Progenitor cell of endocrine pancreas (in vitro differentiated cells): ENCODE results near the gene TFF1. TPM values are rescaled to one million over a fixed set of nuclear protein-coding genes. Genes with fewer than 3 reads are reported as not detected.
A peak's percentile ranks its signal among the peaks of the same experiment; 100 is the strongest.

ENCODE experiments used
- DNase-seq: peaks from one replicate; pipeline ENCODE4 v3.0.0; 2021; ENCODE audit warnings: low spot score; ENCODE audit not compliant: unreplicated experiment
- H3K27ac Mint-ChIP-seq: 2 replicates; pipeline ENCODE4 v1.8.0; 2021; ENCODE audit warnings: mild to moderate bottlenecking, moderate library complexity, mixed read lengths
- H3K27me3 Mint-ChIP-seq: 2 replicates; pipeline ENCODE4 v1.8.0; 2021; ENCODE audit warnings: mixed read lengths
- H3K36me3 Mint-ChIP-seq: 2 replicates; pipeline ENCODE4 v1.8.0; 2022; ENCODE audit warnings: mixed read lengths; ENCODE audit not compliant: insufficient read depth
- H3K4me1 Mint-ChIP-seq: 2 replicates; pipeline ENCODE4 v1.8.0; 2021; ENCODE audit warnings: low read depth, mixed read lengths
- H3K4me3 Mint-ChIP-seq: 2 replicates; pipeline ENCODE4 v1.8.0; 2021; ENCODE audit warnings: low read depth, mild to moderate bottlenecking, moderate library complexity, mixed read lengths
- H3K9me3 Mint-ChIP-seq: 2 replicates; pipeline ENCODE4 v1.8.0; 2021; ENCODE audit warnings: low read depth, mixed read lengths
- long read RNA-seq: library from polyadenylated mRNA; unstranded; transcript quantifications from one replicate; pipeline ENCODE4 v2.0.0, GENCODE V29; 2020
- total RNA-seq: library from RNA; stranded (reverse); gene quantifications from 2 replicates; pipeline ENCODE4 v1.2.1, GENCODE V29; 2021
- TF ChIP-seq, protein P1 (sequence below): fragments of 200-600 bp; sonication (generic); IDR thresholded peaks from one replicate; pipeline ENCODE4 v1.5.0; 2021; ENCODE audit warnings: antibody characterized with exemption, mild to moderate bottlenecking; ENCODE audit not compliant: unreplicated experiment

The TFF1 gene
- total RNA-seq = 0.77 TPM in 1 of 2 replicates, not detected in the other
- long read RNA-seq = 0 reads

DNA sequence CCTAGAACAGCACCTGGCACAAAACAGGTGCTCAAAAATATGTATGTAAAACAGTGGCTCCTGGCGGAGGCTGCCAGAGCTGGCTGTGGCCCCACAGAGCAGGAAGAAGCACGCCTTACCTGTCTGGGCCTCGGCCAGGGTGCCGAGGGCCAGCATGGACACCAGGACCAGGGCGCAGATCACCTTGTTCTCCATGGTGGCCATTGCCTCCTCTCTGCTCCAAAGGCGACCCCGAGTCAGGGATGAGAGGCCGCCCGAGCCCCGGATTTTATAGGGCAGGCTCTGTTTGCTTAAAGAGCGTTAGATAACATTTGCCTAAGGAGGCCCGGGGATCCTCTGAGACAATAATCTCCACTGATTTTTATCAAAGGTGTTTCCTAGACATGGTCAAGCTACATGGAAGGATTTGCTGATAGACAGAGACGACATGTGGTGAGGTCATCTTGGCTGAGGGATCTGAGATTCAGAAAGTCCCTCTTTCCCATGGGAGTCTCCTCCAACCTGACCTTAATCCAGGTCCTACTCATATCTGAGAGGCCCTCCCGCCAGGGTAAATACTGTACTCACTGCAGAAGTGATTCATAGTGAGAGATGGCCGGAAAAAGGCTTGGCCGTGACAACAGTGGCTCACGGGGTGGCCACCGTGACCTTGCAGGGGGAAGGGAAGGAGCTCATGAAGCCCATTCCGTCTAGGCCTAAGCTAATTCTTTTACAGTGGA lies at the start of gene TFF1:
TFF1 (minus strand) TSS at position 244 of the 719 bp plus-strand sequence; CDS start at position 204, 40 bp downstream.
- Mint-ChIP-seq H3K27ac (peak within 1 kb of the TSS; percentile 63), H3K9me3 (no peaks in the 10 kb centered on the region), H3K27me3 (peaks cover 18% of the 10 kb centered on the region), H3K4me3 (no peak within 1 kb of the TSS), H3K36me3 (peaks cover 3% of the 10 kb centered on the region), H3K4me1 (peaks cover 11% of the 10 kb centered on the region)
- TF ChIP-seq, protein P1, sequence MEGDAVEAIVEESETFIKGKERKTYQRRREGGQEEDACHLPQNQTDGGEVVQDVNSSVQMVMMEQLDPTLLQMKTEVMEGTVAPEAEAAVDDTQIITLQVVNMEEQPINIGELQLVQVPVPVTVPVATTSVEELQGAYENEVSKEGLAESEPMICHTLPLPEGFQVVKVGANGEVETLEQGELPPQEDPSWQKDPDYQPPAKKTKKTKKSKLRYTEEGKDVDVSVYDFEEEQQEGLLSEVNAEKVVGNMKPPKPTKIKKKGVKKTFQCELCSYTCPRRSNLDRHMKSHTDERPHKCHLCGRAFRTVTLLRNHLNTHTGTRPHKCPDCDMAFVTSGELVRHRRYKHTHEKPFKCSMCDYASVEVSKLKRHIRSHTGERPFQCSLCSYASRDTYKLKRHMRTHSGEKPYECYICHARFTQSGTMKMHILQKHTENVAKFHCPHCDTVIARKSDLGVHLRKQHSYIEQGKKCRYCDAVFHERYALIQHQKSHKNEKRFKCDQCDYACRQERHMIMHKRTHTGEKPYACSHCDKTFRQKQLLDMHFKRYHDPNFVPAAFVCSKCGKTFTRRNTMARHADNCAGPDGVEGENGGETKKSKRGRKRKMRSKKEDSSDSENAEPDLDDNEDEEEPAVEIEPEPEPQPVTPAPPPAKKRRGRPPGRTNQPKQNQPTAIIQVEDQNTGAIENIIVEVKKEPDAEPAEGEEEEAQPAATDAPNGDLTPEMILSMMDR = no peak
- DNase-seq = no peak

DNA sequence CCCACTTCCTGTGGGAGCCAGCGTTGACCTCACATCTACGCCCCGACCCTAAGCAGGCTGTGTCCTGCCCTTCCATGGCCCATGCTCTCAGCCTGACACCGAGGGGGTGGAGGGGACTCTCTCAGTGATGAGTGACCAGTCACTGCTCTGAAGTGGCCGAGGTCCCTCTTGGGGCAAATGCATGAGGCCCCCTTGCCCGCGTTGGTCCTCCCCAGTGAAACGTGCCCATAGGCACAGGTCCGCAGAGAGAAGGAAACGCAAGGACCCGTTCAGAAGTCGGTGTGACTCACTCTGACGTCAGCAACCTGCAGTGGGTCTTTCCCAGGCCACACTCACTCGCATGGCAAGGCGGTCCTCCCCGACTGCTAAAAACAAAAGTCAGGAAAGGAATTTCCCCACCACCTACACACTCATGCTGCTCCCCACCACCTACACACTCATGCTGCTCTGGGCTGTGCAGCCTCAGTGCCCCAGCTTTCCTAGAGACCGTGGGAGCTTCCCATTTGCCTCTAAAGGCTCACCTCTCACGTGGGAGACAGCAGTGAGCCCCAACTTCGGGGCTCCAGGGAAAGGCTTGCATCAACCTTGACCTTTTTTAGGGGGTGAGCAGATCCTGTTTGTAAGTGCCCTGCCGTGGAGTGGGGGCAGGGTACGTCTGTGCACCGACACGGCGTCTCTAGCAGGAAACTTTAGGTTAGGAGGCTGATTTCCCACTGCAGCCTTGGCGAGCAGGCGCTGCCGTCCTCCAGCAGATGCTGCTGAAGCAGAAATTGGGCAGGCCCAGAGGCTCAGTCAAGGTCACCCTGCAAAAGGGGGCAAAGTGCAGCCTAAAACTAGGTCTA lies 48.8 kb upstream of the TFF1 start:
- DNase-seq = no peak
- Mint-ChIP-seq H3K4me1 (no peaks in the 10 kb centered on the region), H3K27ac (no peak overlapping the region), H3K36me3 (no peaks in the 10 kb centered on the region), H3K4me3 (no peak overlapping the region), H3K27me3 (peaks cover 19% of the 10 kb centered on the region), H3K9me3 (no peaks in the 10 kb centered on the region)
- TF ChIP-seq, protein P1 = no peak

DNA sequence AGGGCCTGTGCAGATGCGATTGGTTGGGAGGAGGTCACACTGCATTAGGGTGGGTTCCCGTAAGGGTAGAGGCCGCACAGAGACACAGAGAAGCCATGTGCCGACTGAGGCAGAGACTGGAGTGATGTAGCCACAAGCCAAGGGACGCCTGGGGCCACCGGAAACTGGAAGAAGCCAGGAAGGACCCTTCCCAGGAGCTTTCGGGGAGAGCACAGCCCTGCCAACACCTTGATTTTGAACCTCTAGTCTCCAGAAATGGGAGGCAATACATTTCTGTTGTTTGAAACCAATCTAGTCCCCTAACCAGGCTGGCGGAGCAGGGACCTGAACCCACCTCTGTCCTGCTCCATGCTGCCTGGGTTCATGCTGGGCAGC lies 48.2 kb upstream of the TFF1 start:
- no peak for DNase-seq
- Mint-ChIP-seq H3K36me3 (no peaks in the 10 kb centered on the region), H3K27me3 (peaks cover 21% of the 10 kb centered on the region), H3K4me3 (no peak overlapping the region), H3K9me3 (no peaks in the 10 kb centered on the region), H3K4me1 (no peaks in the 10 kb centered on the region), H3K27ac (no peak overlapping the region)
- TF ChIP-seq, protein P1 = no peak

DNA sequence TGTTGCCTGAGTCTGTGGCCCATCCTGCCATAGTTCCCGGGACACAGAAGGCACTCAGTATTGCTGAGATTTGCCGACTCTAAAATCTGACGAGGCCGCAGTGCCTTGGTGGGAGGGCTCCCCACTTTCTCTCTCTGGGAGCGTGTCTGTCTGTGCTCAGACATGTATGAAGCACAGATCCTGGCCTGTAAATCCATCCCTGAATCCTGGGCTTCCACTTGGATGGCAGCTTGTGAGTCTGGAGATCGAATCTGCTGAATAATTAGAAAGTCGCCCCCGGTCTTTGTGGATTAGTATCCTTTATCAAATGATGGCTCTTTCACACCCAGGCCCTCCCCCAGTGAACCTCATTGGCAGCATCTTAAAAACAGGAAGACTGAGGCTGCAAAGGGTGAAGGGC lies 47.7 kb upstream of the TFF1 start:
- H3K4me1 Mint-ChIP-seq = no peaks in the 10 kb centered on the region
- TF ChIP-seq, protein P1 = no peak
- H3K27ac Mint-ChIP-seq = no peak overlapping the region
- H3K36me3 Mint-ChIP-seq = no peaks in the 10 kb centered on the region
- H3K27me3 Mint-ChIP-seq = peaks cover 17% of the 10 kb centered on the region
- no peaks in the 10 kb centered on the region for H3K9me3 Mint-ChIP-seq
- DNase-seq = no peak
- no peak overlapping the region for H3K4me3 Mint-ChIP-seq

DNA sequence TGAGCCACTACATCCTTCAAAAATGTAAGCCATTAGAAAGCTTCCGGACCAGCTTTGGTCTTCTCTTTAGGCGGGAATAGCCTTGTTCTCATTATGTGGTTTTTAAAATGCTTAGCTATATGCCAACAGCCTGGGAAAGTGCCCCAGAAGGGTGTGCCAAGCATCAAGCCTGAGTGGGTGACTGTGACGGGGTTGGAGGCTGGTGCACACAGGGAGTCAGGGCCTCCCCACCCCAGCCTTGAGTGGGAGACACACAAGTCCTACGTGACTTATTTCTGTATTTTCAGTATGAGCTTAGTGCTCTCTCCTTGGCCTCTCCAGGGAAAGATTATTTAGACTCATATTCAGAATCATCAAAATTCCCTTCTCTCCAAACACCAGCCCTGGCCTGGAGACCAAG lies 47.2 kb upstream of the TFF1 start:
- Mint-ChIP-seq H3K27ac (no peak overlapping the region), H3K36me3 (no peaks in the 10 kb centered on the region), H3K9me3 (no peaks in the 10 kb centered on the region), H3K4me1 (no peaks in the 10 kb centered on the region), H3K27me3 (peaks cover 14% of the 10 kb centered on the region), H3K4me3 (no peak overlapping the region)
- no peak for DNase-seq
- TF ChIP-seq, protein P1 = no peak
